SK-N-SH treated with all-trans-retinoic acid at 6 μM for 48 hours (cell line): ENCODE data around the gene CDC5L.

ENCODE experiments used
- ATAC-seq: fragments of 200-7000 bp; cut with Tn5 transposase; 3 replicates; pipeline ENCODE4 v1.9.1; 2020; ENCODE audit warnings: mild to moderate bottlenecking, moderate library complexity
- CREB5 ChIP-seq: fragments of 250-450 bp; sonication (Bioruptor Pico); IDR thresholded peaks from 2 replicates; pipeline ENCODE4 v1.5.1; 2020; ENCODE audit warnings: low read depth, mild to moderate bottlenecking, moderate library complexity
- CSDC2 ChIP-seq: fragments of 250-450 bp; sonication (Bioruptor Pico); IDR thresholded peaks from 2 replicates; pipeline ENCODE4 v1.5.0; 2020; ENCODE audit warnings: mild to moderate bottlenecking, moderate library complexity
- CSRNP3 ChIP-seq: fragments of 250-450 bp; sonication (Bioruptor Pico); IDR thresholded peaks from 2 replicates; pipeline ENCODE4 v1.5.1; 2021; ENCODE audit warnings: mild to moderate bottlenecking, moderate library complexity
- ESRRG ChIP-seq: fragments of 250-450 bp; sonication (Bioruptor Pico); IDR thresholded peaks from 2 replicates; pipeline ENCODE4 v1.6.1; 2021; ENCODE audit warnings: mild to moderate bottlenecking
- GLIS3 ChIP-seq: fragments of 250-450 bp; sonication (Bioruptor Pico); IDR thresholded peaks from 2 replicates; pipeline ENCODE4 v1.5.0; 2020; ENCODE audit warnings: mild to moderate bottlenecking, moderate library complexity
- OSR1 ChIP-seq: fragments of 250-450 bp; sonication (Bioruptor Pico); IDR thresholded peaks from 2 replicates; pipeline ENCODE4 v1.8.0; 2022; ENCODE audit warnings: moderate library complexity, mild to moderate bottlenecking, inconsistent platforms
- PATZ1 ChIP-seq: fragments of 250-450 bp; sonication (Bioruptor Pico); IDR thresholded peaks from 2 replicates; pipeline ENCODE4 v1.8.0; 2020; ENCODE audit warnings: mild to moderate bottlenecking, moderate library complexity, borderline replicate concordance
- PPARA ChIP-seq: fragments of 250-450 bp; sonication (Bioruptor Pico); IDR thresholded peaks from 2 replicates; pipeline ENCODE4 v1.5.0; 2020; ENCODE audit warnings: mild to moderate bottlenecking, borderline replicate concordance
- RARB ChIP-seq: fragments of 250-450 bp; sonication (Bioruptor Pico); IDR thresholded peaks from 2 replicates; pipeline ENCODE4 v1.8.0; 2021; ENCODE audit warnings: mild to moderate bottlenecking, moderate library complexity
- SNAI2 ChIP-seq: fragments of 250-450 bp; sonication (Bioruptor Pico); IDR thresholded peaks from 2 replicates; pipeline ENCODE4 v1.5.0; 2020; ENCODE audit warnings: mild to moderate bottlenecking, moderate library complexity
- TCF4 ChIP-seq: fragments of 250-450 bp; sonication (Bioruptor Pico); IDR thresholded peaks from 2 replicates; pipeline ENCODE4 v1.8.0; 2021; ENCODE audit warnings: mild to moderate bottlenecking, moderate library complexity, borderline replicate concordance
- TOX ChIP-seq: fragments of 250-450 bp; sonication (Bioruptor Pico); IDR thresholded peaks from 2 replicates; pipeline ENCODE4 v1.8.0; 2021; ENCODE audit warnings: mild to moderate bottlenecking, moderate library complexity, borderline replicate concordance
- TSHZ2 ChIP-seq: fragments of 250-450 bp; sonication (Bioruptor Pico); IDR thresholded peaks from 2 replicates; pipeline ENCODE4 v1.5.0; 2020; ENCODE audit warnings: mild to moderate bottlenecking, moderate library complexity
- ZC3H10 ChIP-seq: fragments of 250-450 bp; sonication (Bioruptor Pico); IDR thresholded peaks from 2 replicates; pipeline ENCODE4 v1.5.1; 2021; ENCODE audit warnings: mild to moderate bottlenecking, moderate library complexity
- ZFP3 ChIP-seq: fragments of 250-450 bp; sonication (Bioruptor Pico); IDR thresholded peaks from 2 replicates; pipeline ENCODE4 v1.5.0; 2020; ENCODE audit warnings: mild to moderate bottlenecking, moderate library complexity
- ZFP30 ChIP-seq: fragments of 450-650 bp; formaldehyde crosslinking; IDR thresholded peaks from 2 replicates; pipeline ENCODE4 v1.5.0; 2022; ENCODE audit warnings: mild to moderate bottlenecking, moderate library complexity
- ZNF565 ChIP-seq: fragments of 450-650 bp; formaldehyde crosslinking; conservative IDR thresholded peaks from 2 replicates; pipeline ENCODE4 v1.5.0; 2020; ENCODE audit warnings: low read depth, mild to moderate bottlenecking, moderate library complexity
- ZNF8 ChIP-seq: fragments of 450-650 bp; formaldehyde crosslinking; IDR thresholded peaks from 2 replicates; pipeline ENCODE4 v1.5.0; 2020; ENCODE audit warnings: mild to moderate bottlenecking, moderate library complexity

The CDC5L gene

GRCh38 chr6:44377484-44377883 lies 10.0 kb upstream of the CDC5L start:
- TF ChIP-seq ZFP3 (no peak), OSR1 (no peak)

GRCh38 chr6:44377971-44378370 lies 9.5 kb upstream of the CDC5L start:
- TF ChIP-seq GLIS3 (CRISPR knock-in tag) (no peak), TOX (CRISPR knock-in tag) (no peak), ESRRG (CRISPR knock-in tag) (no peak), RARB (CRISPR knock-in tag) (no peak), ZFP3 (no peak), PPARA (no peak), CREB5 (CRISPR knock-in tag) (no peak), CSDC2 (CRISPR knock-in tag) (no peak), SNAI2 (CRISPR knock-in tag) (no peak), TCF4 (CRISPR knock-in tag) (no peak), CSRNP3 (CRISPR knock-in tag) (no peak), ZFP30 (CRISPR knock-in tag) (no peak), ZNF8 (no peak), ZNF565 (CRISPR knock-in tag) (no peak), PATZ1 (no peak), OSR1 (no peak), TSHZ2 (no peak)
- ATAC-seq, result no peak

More at GRCh38 chr6:44377484-44377883, 10.0 kb upstream of the CDC5L start:
- no peak for ATAC-seq

GRCh38 chr6:44381739-44382138 lies 5.8 kb upstream of the CDC5L start:
- TF ChIP-seq ZC3H10 (CRISPR knock-in tag) (no peak), PATZ1 (no peak), RARB (CRISPR knock-in tag) (no peak), SNAI2 (CRISPR knock-in tag) (no peak)
- TF ChIP-seq, all 23 proteins: peak for 0
- no peak for ATAC-seq

- no peak; the same call in 2 of the 3 replicates for ATAC-seq
- TF ChIP-seq RARB (CRISPR knock-in tag), result no peak
- TF ChIP-seq, all 23 proteins: peak for 0
Measured at GRCh38 chr6:44386364-44386928, 1.1 kb upstream of the CDC5L start.

GRCh38 chr6:44386929-44387345 lies 569 bp upstream of the CDC5L start:
- TF ChIP-seq ZNF8 (no peak), CREB5 (CRISPR knock-in tag) (0 out of 2 replicates have a peak, but pooled peaks have one; percentile 11)
- peak; percentile 51 for ATAC-seq
